Measurements from ENCODE around the gene DCP1A. TPM values are rescaled to one million over a fixed set of nuclear protein-coding genes. Genes with fewer than 3 reads are reported as not detected.

DCP1A gene
- total and polyA plus RNA-seq, 9 of the 15 experiments (the other 6 are each of a cell fraction or from before 2014, with no cell fraction given): 6.6 to 33.7 (median 13.3) TPM

GRCh38 chr3:53347261-53348064 is at the start of gene DCP1A (continued):
- no peak for TF ChIP-seq SRSF1 (IDR thresholded peaks at IDR 0.05; ENCODE audit: low read depth, low read length)
- peak; percentile 97 for TF ChIP-seq CXXC5 (CRISPR knock-in tag; IDR thresholded peaks at IDR 0.05)
- TF ChIP-seq CREBBP (IDR thresholded peaks at IDR 0.05; ENCODE audit: low read depth, low read length): no peak
- no peak for TF ChIP-seq MTF1 (CRISPR knock-in tag; IDR thresholded peaks at IDR 0.05; ENCODE audit: borderline replicate concordance)
- TF ChIP-seq FIP1L1 (IDR thresholded peaks at IDR 0.05; ENCODE audit: low read depth, low read length, poor library complexity, severe bottlenecking): peak; percentile 98
- TF ChIP-seq LEF1 (IDR thresholded peaks at IDR 0.05): no peak
- TF ChIP-seq HBP1 (CRISPR knock-in tag; IDR thresholded peaks at IDR 0.05): no peak
- TF ChIP-seq ZBTB5 (IDR thresholded peaks at IDR 0.05): no peak
- peak; percentile 62; the same call in 1 of the 2 replicates for TF ChIP-seq GTF2F1 (IDR thresholded peaks at IDR 0.05; ENCODE audit: low read depth, low read length)
- TF ChIP-seq NR2C1 (IDR thresholded peaks at IDR 0.05): peak; percentile 55; the same call in 1 of the 2 replicates
- TF ChIP-seq NR2C1 (tag; IDR thresholded peaks at IDR 0.05): peak; percentile 81
- no peak for TF ChIP-seq ADNP (tag; IDR thresholded peaks at IDR 0.05)
- TF ChIP-seq ZNF79 (CRISPR knock-in tag; IDR thresholded peaks at IDR 0.05; ENCODE audit: low read depth): no peak
- TF ChIP-seq ZHX1 (conservative IDR thresholded peaks at IDR 0.05; ENCODE audit: low read length): no peak
- TF ChIP-seq TCF7 (IDR thresholded peaks at IDR 0.05; ENCODE audit: borderline replicate concordance): no peak; the same call in 1 of the 2 replicates
- peak; percentile 80 to 85 for TF ChIP-seq NRF1 (conservative IDR thresholded peaks at IDR 0.05 in 1 of 2, IDR thresholded peaks at IDR 0.05 in 1 of 2)
- TF ChIP-seq EP300 (IDR thresholded peaks at IDR 0.05; ENCODE audit: low read length): peak; percentile 56; the same call in 1 of the 2 replicates
- TF ChIP-seq DPF2 (IDR thresholded peaks at IDR 0.05): no peak
- TF ChIP-seq YY1 (IDR thresholded peaks at IDR 0.05; ENCODE audit: borderline replicate concordance in 1 of 3, control insufficient read depth in 1 of 3, extremely low read depth in 1 of 3, insufficient read depth in 3 of 3, insufficient read length in 1 of 3, insufficient replicate concordance in 2 of 3, low read depth in 1 of 3, low read length in 2 of 3): peak; percentile 81 to 96 (median 93)
- TF ChIP-seq GATA2 (CRISPR knock-in tag; IDR thresholded peaks at IDR 0.05): no peak
- TF ChIP-seq ERF (CRISPR knock-in tag; IDR thresholded peaks at IDR 0.05): no peak
- 0 out of 2 replicates have a peak, but pooled peaks have one; percentile 42 for TF ChIP-seq OTX1 (CRISPR knock-in tag; IDR thresholded peaks at IDR 0.05)

Data from K562 (cell line).